HK-2 (cell line): ENCODE data around the gene ACYP2.
"Not testable (repeated sequence)": the region's sequence is repeated elsewhere in the genome, so short reads cannot be mapped to it uniquely, and the experiment has no call there.

Experiments used
- DNase-seq: peaks from one replicate; pipeline ENCODE4 v3.0.0-alpha.2; 2018; ENCODE audit not compliant: unreplicated experiment

Gene ACYP2

GRCh38 chr2:54226260-54226659 lies 110.8 kb downstream of the ACYP2 start:
- no peak for DNase-seq

DNA sequence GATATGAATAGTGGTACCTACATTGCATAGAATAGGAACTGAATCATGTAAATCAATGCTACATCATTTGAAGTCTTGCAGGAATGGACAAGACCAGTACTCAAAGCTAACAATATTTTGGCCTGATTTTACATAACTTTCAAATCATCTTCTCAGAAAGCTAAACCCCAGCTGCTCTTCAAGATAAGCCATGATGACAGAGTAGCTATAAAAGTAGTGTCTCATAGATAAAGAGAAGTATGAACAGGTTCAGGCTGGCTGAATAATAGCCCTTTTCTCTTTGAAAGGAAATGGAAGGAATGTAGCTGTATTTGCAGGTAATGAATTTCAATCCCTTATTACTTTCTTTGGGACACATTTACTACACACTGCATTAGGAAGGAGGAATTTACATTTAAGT lies 112.4 kb downstream of the ACYP2 start:
- DNase-seq = no peak

GRCh38 chr2:54228945-54229344 lies 113.5 kb downstream of the ACYP2 start:
- no peak for DNase-seq

DNA sequence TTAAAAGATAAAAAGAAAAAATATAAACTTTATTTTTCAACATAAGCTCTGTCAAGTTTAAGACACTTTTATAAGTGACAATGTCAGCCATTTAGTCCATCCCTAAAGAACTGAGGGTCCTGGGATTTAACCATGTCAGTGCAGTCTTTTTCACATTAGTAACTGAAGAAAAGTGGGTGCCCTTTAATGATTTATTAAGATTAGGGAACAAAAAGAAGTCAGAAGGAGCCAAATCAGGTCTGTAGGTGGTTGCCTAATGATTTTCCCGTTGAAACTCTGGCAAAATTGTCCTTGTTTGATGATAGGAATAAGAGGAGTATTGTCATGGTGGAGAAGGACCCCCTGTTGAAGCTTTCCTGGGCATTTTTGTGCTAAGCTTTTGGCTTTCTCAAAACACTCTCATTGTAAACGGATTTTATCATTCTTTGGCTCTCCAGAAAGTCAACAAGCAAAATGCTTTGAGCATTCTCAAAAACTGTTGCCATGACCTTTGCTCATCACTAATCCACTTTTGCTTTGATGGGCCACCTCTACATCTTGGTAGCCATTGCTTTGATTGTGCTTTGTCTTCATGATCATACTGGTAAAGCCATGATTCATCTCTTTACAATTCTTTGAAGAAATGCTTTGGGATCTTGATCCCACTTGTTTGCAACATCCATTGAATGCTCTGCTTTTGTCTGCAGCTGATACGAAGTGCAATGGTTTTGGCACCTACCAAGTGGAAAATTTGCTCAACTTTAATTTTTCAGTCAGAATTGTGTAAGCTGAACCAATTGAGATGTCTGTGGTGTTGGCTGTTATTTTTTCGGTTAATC lies 118.6 kb downstream of the ACYP2 start:
- DNase-seq = no peak

DNA sequence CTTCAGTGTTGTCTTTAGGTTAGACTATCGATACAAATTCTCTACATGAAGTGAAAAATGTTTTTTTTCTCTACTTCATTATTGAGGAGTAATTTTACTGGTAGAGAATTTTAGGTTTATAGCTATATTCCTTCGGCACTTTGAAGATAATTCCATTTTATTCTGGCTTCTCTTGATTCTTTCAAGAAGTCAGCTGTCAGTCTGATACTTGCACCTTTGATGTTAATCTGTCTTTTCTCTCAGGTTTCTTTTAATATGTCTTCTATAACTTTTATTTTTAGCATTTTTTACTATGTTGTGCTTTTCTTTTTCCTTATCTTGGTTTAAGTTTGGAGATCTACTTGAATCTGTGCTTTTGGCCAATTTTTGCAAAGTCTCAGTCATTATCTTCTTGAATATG lies 122.0 kb downstream of the ACYP2 start:
- no peak for DNase-seq

DNA sequence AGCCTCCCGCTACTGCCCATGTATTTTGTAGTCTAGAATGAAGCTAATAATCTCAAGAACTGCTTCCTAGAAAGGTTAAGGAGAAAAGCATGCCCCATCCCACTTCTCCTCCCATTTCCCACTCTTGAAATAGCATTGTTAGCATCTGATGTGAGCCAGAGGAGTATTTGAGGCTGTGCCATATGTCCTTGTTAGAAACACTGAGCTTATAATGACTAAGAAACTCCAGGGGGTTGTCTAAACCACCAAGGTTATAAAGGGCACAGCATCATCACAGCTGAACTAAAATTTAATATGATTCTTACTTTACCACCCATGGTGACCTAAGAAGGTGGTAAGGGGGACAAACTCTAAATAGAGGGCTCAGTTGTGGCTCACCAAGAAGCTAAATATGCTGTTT lies 124.0 kb downstream of the ACYP2 start:
- DNase-seq = no peak

GRCh38 chr2:54240515-54241469 lies 125.4 kb downstream of the ACYP2 start:
- DNase-seq = no peak

GRCh38 chr2:54247115-54247514 lies 131.7 kb downstream of the ACYP2 start:
- DNase-seq = no peak

DNA sequence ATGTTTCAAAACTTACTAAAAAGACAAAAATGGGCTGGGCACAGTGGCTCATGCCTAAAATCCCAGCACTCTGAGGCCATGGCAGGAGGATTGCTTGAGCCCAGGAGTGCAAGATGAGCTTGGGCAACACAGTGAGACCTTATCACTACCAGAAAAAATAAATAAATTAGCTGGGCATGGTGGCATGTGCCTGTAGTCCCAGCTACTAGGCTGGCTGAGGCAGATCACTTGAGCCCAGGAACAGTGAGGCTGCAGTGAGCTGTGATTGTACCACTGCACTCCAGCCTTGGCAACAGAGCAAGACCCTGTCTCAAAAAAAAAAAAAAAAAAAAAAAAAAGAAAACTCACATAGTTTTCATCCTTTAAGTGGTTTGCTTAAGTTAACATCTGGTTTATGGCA lies 134.2 kb downstream of the ACYP2 start:
- no peak for DNase-seq

GRCh38 chr2:54254180-54254579 lies 138.8 kb downstream of the ACYP2 start:
- DNase-seq = no peak

- DNase-seq = no peak
These were observed 140.0 kb downstream of the ACYP2 start for GRCh38 chr2:54255230-54256090.

- no peak for DNase-seq
These were observed 140.8 kb downstream of the ACYP2 start, which contains the start of gene TSPYL6 for GRCh38 chr2:54256091-54256694. Gene TSPYL6 (minus strand): TSS chr2:54256229. CDS start chr2:54256151, 78 bp downstream.

- DNase-seq = no peak
These were observed 142.8 kb downstream of the ACYP2 start for GRCh38 chr2:54258166-54258565.

DNA sequence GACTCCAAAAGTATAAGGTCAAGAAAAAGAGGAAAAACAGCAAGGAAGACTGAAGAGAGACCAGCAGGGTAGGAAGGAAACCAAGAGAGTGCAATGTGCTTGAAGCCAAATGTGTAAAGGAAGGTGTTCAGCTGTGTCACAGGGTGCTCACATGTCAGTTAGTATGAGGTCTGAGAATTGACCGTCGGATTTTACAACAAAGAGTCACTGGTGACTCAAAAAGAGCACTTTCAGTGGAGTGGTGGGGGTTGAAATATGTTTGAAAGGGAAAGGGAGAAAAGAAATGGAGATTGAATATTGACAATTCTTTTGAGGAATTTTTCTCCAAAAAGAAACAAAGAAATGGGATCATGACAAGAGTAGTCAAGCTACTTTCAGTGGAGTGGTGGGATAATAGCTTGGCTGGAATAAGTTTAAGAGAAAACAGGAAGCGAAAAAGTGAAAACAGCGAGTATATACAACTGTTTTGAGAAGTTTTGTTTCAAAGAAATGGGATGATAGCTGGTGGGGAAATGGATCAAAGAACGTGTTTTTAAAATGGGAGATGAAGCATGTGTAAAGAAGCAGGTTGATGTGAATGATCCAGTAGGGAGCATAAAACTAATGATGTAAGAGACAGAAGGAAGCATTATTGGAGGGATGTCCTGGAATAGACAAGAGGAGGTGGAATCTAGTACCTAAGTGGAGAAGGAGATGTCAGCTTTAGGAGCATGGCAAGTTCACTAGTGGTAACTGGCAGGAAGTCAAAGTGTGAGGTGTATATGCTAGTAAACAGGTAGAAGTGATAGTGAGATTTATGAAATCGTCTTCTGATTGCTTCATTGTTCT lies 144.2 kb downstream of the ACYP2 start:
- DNase-seq = no peak

DNA sequence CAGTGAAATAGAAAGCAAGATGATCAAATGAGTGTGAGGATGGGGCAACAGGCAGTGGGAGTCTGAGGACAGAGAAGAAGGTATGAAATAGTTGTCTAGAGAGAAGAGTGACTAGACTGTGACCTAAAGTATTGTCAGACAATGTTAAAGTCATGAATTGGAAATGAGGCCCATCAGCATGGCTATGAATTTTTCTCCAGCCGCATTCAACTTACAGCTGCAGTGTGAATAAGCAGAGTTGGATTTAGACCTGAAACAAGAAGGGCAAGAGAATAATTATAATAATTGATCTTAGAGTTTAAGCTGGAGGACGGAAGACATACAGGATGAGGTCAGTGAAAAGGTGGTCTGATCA lies 144.8 kb downstream of the ACYP2 start:
- DNase-seq = no peak

DNA sequence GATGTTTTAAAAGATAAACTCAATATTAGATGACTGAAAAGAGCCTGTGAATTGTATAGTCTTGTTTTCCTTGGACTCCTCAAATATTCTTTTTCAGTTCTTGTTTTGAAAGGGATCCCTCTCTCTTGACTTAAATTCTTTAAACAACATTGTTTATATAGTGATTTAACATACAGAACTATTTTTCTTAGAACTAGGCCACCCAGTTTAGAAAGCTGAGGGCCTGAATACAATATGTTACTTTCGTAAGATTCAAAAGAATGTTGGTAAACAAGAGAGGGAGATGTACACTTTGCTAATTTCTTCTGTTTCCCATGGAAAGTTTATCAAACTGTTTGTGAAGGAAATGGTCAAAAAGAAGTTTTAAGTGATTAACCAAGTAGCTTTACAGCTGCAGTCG lies 146.1 kb downstream of the ACYP2 start:
- DNase-seq = no peak

GRCh38 chr2:54262015-54262765 lies 146.8 kb downstream of the ACYP2 start:
- no peak for DNase-seq

- DNase-seq = not testable (repeated sequence)
These were observed 149.7 kb downstream of the ACYP2 start for GRCh38 chr2:54265081-54265480.

- DNase-seq = no peak
These were observed 152.2 kb downstream of the ACYP2 start for GRCh38 chr2:54267577-54267976.

DNA sequence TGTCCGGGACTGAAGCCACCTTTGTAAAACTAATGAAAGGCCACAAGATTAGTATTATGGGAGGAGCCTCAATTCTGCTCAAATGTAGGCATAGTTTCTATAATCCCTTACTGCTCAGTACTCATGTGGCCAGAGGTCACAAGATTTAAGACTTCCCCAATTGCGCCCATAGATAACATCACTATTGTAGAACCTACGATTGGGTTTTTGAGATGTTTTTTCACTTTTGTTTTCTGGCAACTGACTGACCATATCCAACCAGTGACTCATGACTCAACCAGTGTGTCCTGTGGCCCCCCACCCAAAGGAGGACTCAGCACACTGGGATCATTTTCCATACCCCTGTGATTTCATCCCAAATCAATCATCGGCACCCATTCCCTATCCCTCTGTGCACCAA lies 155.8 kb downstream of the ACYP2 start:
- no peak for DNase-seq
